Endodermal cell (in vitro differentiated cells): ENCODE measurements around the gene ARHGEF6. TPM values are rescaled to one million over a fixed set of nuclear protein-coding genes. Genes with fewer than 3 reads are reported as not detected.

ENCODE experiments used
- DNase-seq: peaks from one replicate; pipeline ENCODE4 v3.0.0-alpha.2; 2017
- H3K27ac ChIP-seq: 2 replicates; pipeline ENCODE4 v1.5.1; 2013; ENCODE audit warnings: mild to moderate bottlenecking, low read depth, low read length, moderate library complexity
- H3K27me3 ChIP-seq: 2 replicates; pipeline ENCODE4 v1.6.1; 2013; ENCODE audit warnings: mild to moderate bottlenecking, low read length, moderate library complexity; ENCODE audit not compliant: insufficient read depth, control insufficient read depth, poor library complexity, severe bottlenecking
- H3K36me3 ChIP-seq: 2 replicates; pipeline ENCODE4 v1.7.0; 2013; ENCODE audit warnings: mild to moderate bottlenecking, low read length, moderate library complexity; ENCODE audit not compliant: control insufficient read depth, insufficient read depth
- H3K4me1 ChIP-seq: one replicate; pipeline ENCODE4 v1.7.0; 2013; ENCODE audit warnings: low read length; ENCODE audit not compliant: control insufficient read depth, insufficient read depth
- H3K4me3 ChIP-seq: 2 replicates; pipeline ENCODE4 v1.5.1; 2013; ENCODE audit warnings: mild to moderate bottlenecking, low read length, moderate library complexity
- H3K9ac ChIP-seq: 2 replicates; pipeline ENCODE4 v1.6.1; 2013; ENCODE audit warnings: mild to moderate bottlenecking, low read length, moderate library complexity; ENCODE audit not compliant: poor library complexity, severe bottlenecking; ENCODE audit errors: extremely low read depth
- H3K9me3 ChIP-seq: 2 replicates; pipeline ENCODE4 v1.6.1; 2013; ENCODE audit warnings: mild to moderate bottlenecking, low read length, moderate library complexity; ENCODE audit not compliant: control insufficient read depth
- H3K27ac Mint-ChIP-seq: 2 replicates; pipeline ENCODE4 v1.8.0; 2020; ENCODE audit warnings: mixed read lengths
- H3K27me3 Mint-ChIP-seq: 2 replicates; pipeline ENCODE4 v1.8.0; 2021; ENCODE audit warnings: mild to moderate bottlenecking, mixed read lengths; ENCODE audit not compliant: insufficient read depth
- H3K36me3 Mint-ChIP-seq: 2 replicates; pipeline ENCODE4 v1.8.0; 2020; ENCODE audit warnings: low read depth, mixed read lengths
- H3K4me1 Mint-ChIP-seq: 2 replicates; pipeline ENCODE4 v1.8.0; 2020; ENCODE audit warnings: mixed read lengths
- H3K4me3 Mint-ChIP-seq: 2 replicates; pipeline ENCODE4 v1.8.0; 2020; ENCODE audit warnings: mild to moderate bottlenecking, moderate library complexity, mixed read lengths
- H3K9me3 Mint-ChIP-seq: 2 replicates; pipeline ENCODE4 v1.8.0; 2020; ENCODE audit warnings: mild to moderate bottlenecking, mixed read lengths
- CTCF ChIP-seq: fragments of 200-600 bp; sonication (generic); conservative IDR thresholded peaks from 2 replicates; pipeline ENCODE4 v1.5.0; 2021; ENCODE audit warnings: antibody characterized with exemption, mild to moderate bottlenecking
- WGBS, 2 experiments: methylation state at CpG; one replicate each; pipeline versions ENCODE4 v1.1.5 to v1.1.7; 2013; ENCODE audit warnings: missing lambda C conversion rate in 2 of 2, mixed read lengths in 1 of 2; ENCODE audit not compliant: insufficient coverage in 1 of 2, insufficient read length in 1 of 2; 5-methylcytosine and 5-hydroxymethylcytosine counted together
- total RNA-seq, 2 donors: library from RNA; stranded (reverse); fragmentation: NEBNext Ultra II Directional in 1 of 2; extraction: Animal tissue kit (Norgen Biotek cat#: 25700) in 1 of 2; gene quantifications; 2 replicates in 1 of 2; 3 replicates in 1 of 2; pipeline ENCODE4 v1.2.1, GENCODE V29; 2021

The ARHGEF6 gene
- total RNA-seq, 2 donors from 2014 or later: 1.8 to 2.7 TPM

DNA sequence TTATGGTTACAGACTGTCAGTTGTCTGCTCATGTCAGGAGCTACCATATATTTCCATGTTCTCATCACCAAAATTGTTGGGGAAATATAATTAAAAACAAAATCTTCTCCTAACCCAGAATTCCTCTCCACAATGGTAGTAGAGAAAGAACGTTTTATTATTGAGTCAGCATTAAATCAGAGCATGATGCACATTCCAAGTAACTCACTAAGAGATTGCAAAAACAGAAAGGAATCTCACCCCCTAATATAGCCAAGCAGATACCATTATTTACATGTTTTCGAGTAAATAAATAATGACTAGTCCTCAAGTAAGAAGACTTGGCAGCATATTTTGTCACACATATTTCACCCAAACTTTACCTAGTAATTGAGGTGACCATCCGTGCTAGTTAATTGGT lies 36.2 kb upstream of the ARHGEF6 start:
- Histone ChIP-seq H3K27me3 (no peaks in the 10 kb centered on the region), H3K9me3 (no peaks in the 10 kb centered on the region), H3K4me3 (no peak overlapping the region), H3K27ac (no peak overlapping the region), H3K9ac (no peak overlapping the region), H3K4me1 (no peaks in the 10 kb centered on the region), H3K36me3 (no peaks in the 10 kb centered on the region)
- H3K27me3 Mint-ChIP-seq: no peaks in the 10 kb centered on the region
- H3K27ac Mint-ChIP-seq: no peak overlapping the region
- 100% methylated on average over 2 of the region's 3 CpGs; no CpG with 5 or more reads in 1 of the 2 experiments for WGBS, 2 experiments
- no peaks in the 10 kb centered on the region for H3K4me1 Mint-ChIP-seq
- H3K36me3 Mint-ChIP-seq: peaks cover 2% of the 10 kb centered on the region
- H3K4me3 Mint-ChIP-seq: no peak overlapping the region
- H3K9me3 Mint-ChIP-seq: peaks cover 46% of the 10 kb centered on the region
- TF ChIP-seq CTCF: no peak
- DNase-seq: no peak

DNA sequence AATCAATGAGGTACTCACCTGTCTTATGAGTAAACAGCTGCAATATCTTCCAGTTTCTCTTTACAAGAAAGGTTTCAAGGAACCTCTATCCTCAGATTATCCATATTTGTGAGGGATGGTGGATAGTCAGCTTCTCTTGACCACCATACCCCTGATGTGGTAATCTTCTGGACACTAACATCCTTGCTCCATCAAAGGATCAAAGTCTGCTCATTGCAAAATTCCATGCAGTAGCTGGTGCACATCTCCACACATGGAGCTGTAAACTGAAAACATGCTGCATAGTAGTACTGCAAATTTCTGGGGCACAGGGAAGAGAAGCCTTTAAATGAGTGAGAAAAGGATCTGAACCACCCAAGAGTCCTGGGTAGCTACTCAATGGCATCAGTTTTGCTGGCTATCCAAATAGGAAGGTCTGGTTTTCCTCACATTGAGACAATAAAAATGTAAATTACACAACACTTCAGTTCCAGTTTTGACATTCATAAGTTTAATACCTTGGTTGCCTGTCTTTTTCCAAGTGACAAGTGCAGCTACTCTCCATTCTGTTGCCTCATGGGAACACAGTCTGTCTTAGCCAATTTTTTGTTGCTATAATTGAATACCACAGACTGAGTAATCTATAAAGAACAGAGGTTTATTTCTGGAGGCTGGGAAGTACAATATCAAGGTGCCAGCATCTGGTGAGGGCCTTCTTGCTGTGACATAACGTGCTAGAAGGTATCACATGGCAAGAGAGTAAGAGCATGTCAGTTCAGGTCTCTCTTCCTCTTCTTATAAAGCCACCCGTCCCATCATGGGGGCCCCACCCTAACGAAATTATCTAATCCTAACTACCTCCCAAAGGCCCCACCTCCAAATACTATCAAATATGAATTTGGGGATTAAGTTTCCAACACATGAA lies 34.4 kb upstream of the ARHGEF6 start:
- Mint-ChIP-seq H3K27me3 (no peaks in the 10 kb centered on the region), H3K9me3 (peaks cover 40% of the 10 kb centered on the region), H3K4me3 (no peak overlapping the region), H3K4me1 (no peaks in the 10 kb centered on the region), H3K27ac (no peak overlapping the region), H3K36me3 (no peaks in the 10 kb centered on the region)
- no peak overlapping the region for H3K4me3 ChIP-seq
- no peak overlapping the region for H3K9ac ChIP-seq
- TF ChIP-seq CTCF: no peak
- WGBS, 2 experiments: 88% methylated on average over 1 of the region's 3 CpGs; no CpG with 5 or more reads in 1 of the 2 experiments
- no peak for DNase-seq
- H3K27ac ChIP-seq: no peak overlapping the region
- no peaks in the 10 kb centered on the region for H3K9me3 ChIP-seq
- H3K27me3 ChIP-seq: no peaks in the 10 kb centered on the region
- no peaks in the 10 kb centered on the region for H3K4me1 ChIP-seq
- H3K36me3 ChIP-seq: no peaks in the 10 kb centered on the region

GRCh38 chrX:136812286-136812685 lies 31.6 kb upstream of the ARHGEF6 start:
- no peaks in the 10 kb centered on the region for H3K4me1 ChIP-seq
- H3K4me1 Mint-ChIP-seq: no peaks in the 10 kb centered on the region
- H3K27ac Mint-ChIP-seq: no peak overlapping the region
- no peak overlapping the region for H3K9ac ChIP-seq
- H3K9me3 Mint-ChIP-seq: peaks cover 37% of the 10 kb centered on the region
- H3K27me3 ChIP-seq: no peaks in the 10 kb centered on the region
- H3K4me3 ChIP-seq: no peak overlapping the region
- WGBS, 2 experiments: 67% methylated on average over 1 of the region's 1 CpG; no CpG with 5 or more reads in 1 of the 2 experiments
- no peaks in the 10 kb centered on the region for H3K36me3 ChIP-seq
- H3K27ac ChIP-seq: no peak overlapping the region
- no peaks in the 10 kb centered on the region for H3K27me3 Mint-ChIP-seq
- TF ChIP-seq CTCF: no peak
- no peaks in the 10 kb centered on the region for H3K9me3 ChIP-seq
- no peak overlapping the region for H3K4me3 Mint-ChIP-seq
- H3K36me3 Mint-ChIP-seq: no peaks in the 10 kb centered on the region
- DNase-seq: no peak
